Peyer's patch (tissue), 4 donors: ENCODE data around the gene BCAS3.

ENCODE experiments used
- CTCF ChIP-seq, 6 experiments: fragments of 450-650 bp in 4 of 6; fragments of 200-600 bp in 2 of 6; sonication (generic) in 1 of 6; IDR thresholded peaks; one replicate each; pipeline ENCODE4 v1.5.1; 2017 to 2019; ENCODE audit warnings: antibody characterized with exemption in 6 of 6, mild to moderate bottlenecking in 3 of 6, moderate library complexity in 1 of 6
- POLR2A ChIP-seq, 2 donors: fragments of 450-650 bp; IDR thresholded peaks; one replicate each; pipeline ENCODE4 v1.5.1; 2017; ENCODE audit warnings: antibody characterized with exemption in 2 of 2, mild to moderate bottlenecking in 2 of 2, moderate library complexity in 2 of 2

DNA sequence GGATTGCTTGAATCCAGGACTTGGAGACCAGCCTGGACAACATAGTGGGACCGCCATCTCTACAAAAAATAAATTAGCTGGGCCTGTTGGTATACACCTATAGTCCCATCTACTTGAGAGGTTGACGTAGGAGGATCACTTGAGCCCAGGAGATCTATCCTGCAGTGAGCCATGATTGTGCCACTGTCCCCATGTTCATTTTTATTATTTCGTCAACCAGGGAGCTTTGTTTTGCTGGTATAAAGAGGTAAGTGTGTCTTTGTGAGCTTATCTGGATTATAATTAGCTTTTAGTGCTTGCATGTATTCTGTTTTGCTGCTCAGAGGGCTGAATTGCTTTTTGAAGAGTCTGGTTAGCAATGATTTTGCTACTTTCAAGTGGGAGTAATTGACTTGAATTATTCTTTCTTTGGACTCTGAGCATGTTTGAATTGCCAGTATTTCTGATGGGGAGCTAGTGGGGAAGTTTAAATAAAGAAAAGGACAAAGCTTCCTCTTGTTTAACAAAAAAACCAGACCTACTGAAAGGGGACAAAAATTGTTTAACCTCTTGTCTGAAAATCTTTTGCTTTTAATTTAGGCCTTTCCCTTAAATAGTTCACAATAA is 31.6 kb upstream of the BCAS3 start:
- TF ChIP-seq POLR2A (IDR thresholded peaks at IDR 0.05) (no peak), CTCF (IDR thresholded peaks at IDR 0.05) (no peak)
